SK-N-MC (cell line): ENCODE data around the gene EXOG.

ENCODE experiments used
- DNase-seq: peaks from one replicate; pipeline ENCODE4 v3.0.0-alpha.2; 2011; ENCODE audit warnings: low read depth, low spot score
- H3K27ac ChIP-seq: fragments of 200-600 bp; sonication (generic); 2 replicates; pipeline ENCODE4 v1.5.1; 2016; ENCODE audit warnings: mixed run types
- H3K36me3 ChIP-seq: fragments of 200-600 bp; sonication (generic); 2 replicates; pipeline ENCODE4 v1.6.1; 2017; ENCODE audit warnings: antibody characterized with exemption, low read length, mixed read lengths; ENCODE audit not compliant: insufficient read depth
- H3K4me3 ChIP-seq: fragments of 200-600 bp; sonication (generic); 2 replicates; pipeline ENCODE4 v1.5.1; 2016
- H3K9ac ChIP-seq: fragments of 200-600 bp; sonication (generic); 2 replicates; pipeline ENCODE4 v1.8.0; 2017; ENCODE audit warnings: mixed run types, mixed read lengths; ENCODE audit not compliant: insufficient read length
- H3K9me3 ChIP-seq: fragments of 200-600 bp; sonication (generic); 2 replicates; pipeline ENCODE4 v1.6.1; 2017; ENCODE audit warnings: low read depth, mild to moderate bottlenecking, antibody characterized with exemption, low read length, moderate library complexity, mixed read lengths
- EZH2 ChIP-seq: fragments of 200-600 bp; sonication (generic); IDR thresholded peaks from one replicate; pipeline ENCODE4 v1.6.1; 2017; ENCODE audit warnings: antibody characterized with exemption
- FOXP2 ChIP-seq: optimal IDR thresholded peaks from 2 replicates; pipeline ENCODE3; 2011; ENCODE audit warnings: mild to moderate bottlenecking, moderate library complexity; ENCODE audit not compliant: insufficient read depth; ENCODE audit errors: extremely low read length, control extremely low read depth
- POLR2AphosphoS5 ChIP-seq: IDR thresholded peaks from 2 replicates; pipeline ENCODE4 v1.6.1; 2012; ENCODE audit warnings: mild to moderate bottlenecking, low read depth, low read length, borderline replicate concordance

The EXOG gene

DNA sequence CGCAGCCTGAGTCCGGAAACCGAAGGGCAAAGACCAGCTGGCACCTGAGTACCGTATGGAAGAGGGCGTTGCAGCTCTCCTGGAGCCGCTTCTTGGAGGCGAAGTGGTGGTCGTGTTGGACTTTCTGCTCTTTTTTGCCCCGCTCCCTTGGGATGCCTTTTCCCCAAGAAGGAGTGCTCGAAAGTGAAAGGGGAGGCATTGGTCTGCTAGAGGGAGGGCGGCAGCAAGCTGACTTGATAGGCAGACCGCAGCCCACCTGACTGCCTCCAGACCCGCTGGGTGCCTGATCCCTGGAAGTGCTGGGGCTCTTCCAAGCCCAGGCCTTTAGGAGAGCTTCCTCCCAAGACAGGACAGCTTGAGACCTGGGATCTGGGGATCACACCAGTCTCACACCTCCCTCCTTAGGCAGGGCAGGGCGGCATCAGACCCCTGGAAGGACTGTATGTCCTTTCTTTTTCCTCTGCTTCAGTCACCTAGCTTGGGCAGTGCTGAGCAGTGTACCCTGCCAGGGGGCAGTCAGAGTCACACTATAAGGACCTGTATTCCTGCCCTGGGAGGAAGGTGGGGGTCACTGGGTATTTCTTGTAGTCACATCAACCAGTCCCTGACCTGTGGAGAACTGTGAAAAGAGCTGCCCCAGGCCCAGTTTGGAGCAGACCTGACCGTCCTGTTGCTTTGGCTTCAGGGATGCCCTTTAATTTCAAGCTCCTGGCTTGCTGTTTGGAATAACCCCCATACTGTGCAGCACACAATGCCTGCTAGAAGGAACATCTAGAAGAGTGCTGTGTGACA, 40.3 kb upstream of the EXOG start:
- no peaks in the 10 kb centered on the region for H3K9me3 ChIP-seq
- H3K4me3 ChIP-seq: peak overlapping the region; percentile 81
- TF ChIP-seq FOXP2 (no peak), POLR2AphosphoS5 (no peak), EZH2 (no peak)
- DNase-seq: no peak
- H3K36me3 ChIP-seq: no peaks in the 10 kb centered on the region
- no peak overlapping the region for H3K9ac ChIP-seq
- H3K27ac ChIP-seq: no peak overlapping the region

DNA sequence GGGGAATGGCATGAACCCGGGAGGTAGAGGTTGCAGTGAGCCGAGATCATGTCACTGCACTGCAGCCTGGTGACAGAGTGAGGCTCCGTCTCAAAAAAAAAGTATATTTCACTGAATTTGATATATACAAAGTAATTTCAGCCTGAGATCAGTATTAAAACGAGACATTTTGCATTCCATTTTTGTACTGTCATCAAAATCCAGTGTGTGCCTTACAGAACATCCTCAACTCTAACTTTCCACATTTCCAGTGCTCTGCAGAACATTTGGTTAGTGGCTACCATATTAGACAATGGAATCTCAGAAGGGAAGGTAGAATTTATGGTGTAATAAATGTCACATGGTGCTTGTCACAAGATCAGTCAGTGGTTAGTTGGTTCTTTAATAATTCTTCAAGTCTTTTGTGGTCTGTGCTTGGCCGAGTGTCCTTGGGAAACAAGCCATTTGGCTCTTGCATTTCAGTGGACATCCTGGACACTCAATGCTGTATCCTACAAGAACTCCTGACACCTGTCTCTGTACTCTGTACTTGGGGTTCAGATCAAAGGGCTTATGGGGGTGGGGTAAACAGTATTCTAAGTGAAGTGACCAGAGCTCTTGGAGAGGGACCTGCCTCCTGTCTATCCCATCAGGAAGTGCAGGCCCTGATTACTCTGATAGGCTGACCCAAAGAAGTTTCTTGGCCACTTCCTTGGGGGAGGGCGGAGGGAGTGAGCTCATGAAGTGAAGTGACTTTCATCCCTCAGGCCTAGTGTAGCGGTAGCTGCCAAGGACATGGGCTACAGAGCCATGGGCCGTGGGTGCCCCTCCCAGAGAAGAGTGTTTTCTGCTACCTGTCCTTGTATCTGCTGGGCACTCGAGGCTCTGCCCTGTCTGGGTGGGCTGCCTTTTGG, 38.8 kb upstream of the EXOG start:
- no peak overlapping the region for H3K27ac ChIP-seq
- H3K9ac ChIP-seq: no peak overlapping the region
- no peak overlapping the region for H3K4me3 ChIP-seq
- TF ChIP-seq POLR2AphosphoS5 (no peak), FOXP2 (no peak), EZH2 (no peak)
- no peaks in the 10 kb centered on the region for H3K36me3 ChIP-seq
- no peaks in the 10 kb centered on the region for H3K9me3 ChIP-seq
- no peak for DNase-seq

DNA sequence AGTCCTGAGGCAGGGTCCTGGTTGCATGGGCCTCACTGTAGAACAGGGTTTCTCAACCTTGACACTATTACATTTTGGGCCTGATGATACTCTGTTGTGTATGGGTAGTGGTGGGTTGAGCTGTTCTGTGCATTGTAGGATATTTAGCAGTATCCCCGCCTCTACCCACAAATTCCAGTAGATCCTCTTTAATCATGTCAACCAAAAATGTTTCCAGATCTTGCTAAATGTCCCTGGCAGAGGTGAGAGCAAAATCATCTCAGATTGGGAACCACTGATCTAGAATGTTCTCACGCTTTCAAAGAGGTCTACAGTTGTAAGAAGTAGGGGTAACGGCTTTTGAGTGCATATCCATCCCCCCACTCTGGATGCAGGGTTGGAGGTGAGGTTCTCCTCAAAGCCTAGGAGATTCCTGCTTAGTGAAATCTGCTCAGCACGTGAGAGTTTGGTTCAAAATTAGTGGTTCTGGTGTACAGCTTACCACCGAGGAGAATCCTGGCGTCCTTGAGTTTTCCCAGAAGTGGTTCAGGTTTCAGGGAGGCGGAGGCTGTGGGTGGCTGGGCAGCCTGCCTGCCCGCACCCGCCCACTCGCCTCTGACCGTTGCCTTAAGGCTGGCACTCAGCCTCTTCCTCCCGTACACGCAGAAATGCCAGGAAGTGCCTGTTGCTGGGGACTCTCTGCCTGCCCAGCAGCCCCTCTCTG, 37.2 kb upstream of the EXOG start:
- H3K36me3 ChIP-seq: no peaks in the 10 kb centered on the region
- TF ChIP-seq FOXP2 (no peak), POLR2AphosphoS5 (no peak), EZH2 (no peak)
- no peak for DNase-seq
- no peaks in the 10 kb centered on the region for H3K9me3 ChIP-seq
- no peak overlapping the region for H3K9ac ChIP-seq
- no peak overlapping the region for H3K27ac ChIP-seq
- no peak overlapping the region for H3K4me3 ChIP-seq

DNA sequence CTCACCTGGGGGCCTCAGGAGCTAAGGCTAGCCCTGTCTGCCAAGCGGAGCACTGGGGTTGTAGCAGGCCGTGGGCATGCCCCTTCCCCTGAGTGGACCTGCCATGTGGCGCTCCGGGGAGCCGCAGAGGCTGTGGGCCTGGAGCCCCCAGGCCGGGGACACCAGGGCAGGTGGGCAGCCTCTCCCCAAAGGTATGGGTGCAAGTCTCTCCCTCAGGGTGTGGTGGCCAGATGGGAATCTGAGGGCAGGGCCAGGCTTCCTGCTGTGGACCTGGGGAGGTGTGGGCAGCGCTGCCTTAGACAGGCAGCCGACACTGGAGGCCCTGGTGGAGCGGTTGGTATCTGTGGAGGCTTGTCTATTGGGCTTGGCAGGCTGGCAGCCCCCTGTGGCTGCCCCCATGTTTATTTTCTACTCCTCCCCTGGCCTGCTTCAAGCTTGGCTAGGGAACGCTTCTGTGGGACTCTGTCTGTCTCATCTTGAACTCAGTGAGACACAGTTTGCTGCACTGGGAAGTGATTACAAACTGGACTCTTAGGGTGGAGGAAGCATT, 36.6 kb upstream of the EXOG start:
- H3K9ac ChIP-seq: no peak overlapping the region
- H3K9me3 ChIP-seq: no peaks in the 10 kb centered on the region
- no peak overlapping the region for H3K4me3 ChIP-seq
- TF ChIP-seq EZH2 (no peak), POLR2AphosphoS5 (no peak), FOXP2 (no peak)
- H3K36me3 ChIP-seq: no peaks in the 10 kb centered on the region
- DNase-seq: no peak
- no peak overlapping the region for H3K27ac ChIP-seq

DNA sequence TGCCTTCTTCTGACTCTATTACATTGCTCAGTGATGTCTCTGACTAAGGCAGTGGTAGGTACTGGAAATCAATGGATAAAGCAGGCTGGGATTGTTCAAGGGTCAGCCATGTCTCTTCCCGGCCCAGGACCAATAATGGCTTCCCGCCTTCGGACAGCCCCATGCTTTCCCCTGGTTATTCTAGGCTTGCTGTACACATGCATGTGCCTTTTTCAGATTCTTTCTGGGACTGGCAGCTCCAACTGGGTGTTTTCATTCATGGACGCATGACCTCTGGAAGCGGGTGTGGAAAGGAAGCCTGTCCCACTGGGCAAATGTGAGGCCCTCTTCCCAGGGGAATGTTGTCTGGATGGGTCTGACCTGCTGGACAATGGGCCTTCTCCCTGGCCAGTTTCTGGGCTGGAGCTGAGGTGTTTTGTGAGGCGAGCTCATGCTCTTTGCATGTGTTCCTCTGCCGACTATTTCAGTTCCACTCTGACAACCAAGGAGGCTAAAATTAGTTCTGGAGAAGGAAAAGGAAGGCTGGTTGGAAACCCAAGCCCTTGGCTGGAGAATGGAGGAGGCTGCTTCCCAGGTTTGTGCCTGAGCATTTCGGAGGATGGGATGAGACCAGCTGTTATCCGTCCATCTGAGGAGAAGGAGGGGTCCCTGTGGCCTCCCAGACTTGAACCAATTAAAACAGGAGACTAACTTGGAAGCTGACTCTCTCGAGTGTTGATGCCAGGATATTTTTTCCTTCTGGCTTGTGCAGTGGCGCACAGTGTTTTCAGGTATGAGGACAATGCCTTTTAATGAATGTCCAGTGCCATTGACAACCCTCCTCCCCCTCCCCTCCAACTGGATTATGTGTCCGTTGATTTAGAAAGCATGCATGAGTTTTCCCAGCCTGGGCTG, 35.5 kb upstream of the EXOG start:
- Histone ChIP-seq H3K4me3 (no peak overlapping the region), H3K9ac (no peak overlapping the region), H3K9me3 (no peaks in the 10 kb centered on the region), H3K36me3 (no peaks in the 10 kb centered on the region), H3K27ac (no peak overlapping the region)
- TF ChIP-seq POLR2AphosphoS5 (no peak), EZH2 (no peak), FOXP2 (no peak)
- no peak for DNase-seq

DNA sequence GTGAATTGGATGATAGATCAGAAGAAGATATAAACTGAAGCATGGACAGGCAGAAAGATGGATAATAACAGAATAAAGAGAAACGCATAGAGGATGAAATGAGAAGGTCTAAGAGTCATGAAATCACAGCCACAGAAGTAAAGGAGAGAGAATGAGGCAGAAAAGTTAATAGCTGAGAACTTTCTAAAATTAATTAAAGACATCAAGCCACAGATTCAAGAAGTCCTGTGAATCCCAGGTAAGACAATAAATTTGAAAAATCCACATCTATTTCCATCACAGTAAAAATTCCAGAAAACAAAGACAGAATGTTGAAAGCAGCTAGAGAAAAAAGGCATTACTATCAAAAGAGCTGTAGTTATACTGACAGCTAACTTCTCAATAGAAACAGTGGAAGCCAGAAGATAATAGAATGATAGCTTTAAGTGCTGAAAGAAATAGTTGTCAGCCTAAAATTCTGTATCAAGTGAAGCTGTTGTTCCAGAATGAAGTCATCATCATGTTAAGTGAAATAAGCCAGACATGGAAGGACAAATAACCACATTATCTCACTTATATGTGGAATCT, 30.5 kb upstream of the EXOG start:
- no peak for TF ChIP-seq POLR2AphosphoS5
- no peak for TF ChIP-seq EZH2
- H3K27ac ChIP-seq: no peak overlapping the region
- no peaks in the 10 kb centered on the region for H3K9me3 ChIP-seq
- DNase-seq: no peak
- no peaks in the 10 kb centered on the region for H3K36me3 ChIP-seq
- H3K4me3 ChIP-seq: no peak overlapping the region
- no peak overlapping the region for H3K9ac ChIP-seq

DNA sequence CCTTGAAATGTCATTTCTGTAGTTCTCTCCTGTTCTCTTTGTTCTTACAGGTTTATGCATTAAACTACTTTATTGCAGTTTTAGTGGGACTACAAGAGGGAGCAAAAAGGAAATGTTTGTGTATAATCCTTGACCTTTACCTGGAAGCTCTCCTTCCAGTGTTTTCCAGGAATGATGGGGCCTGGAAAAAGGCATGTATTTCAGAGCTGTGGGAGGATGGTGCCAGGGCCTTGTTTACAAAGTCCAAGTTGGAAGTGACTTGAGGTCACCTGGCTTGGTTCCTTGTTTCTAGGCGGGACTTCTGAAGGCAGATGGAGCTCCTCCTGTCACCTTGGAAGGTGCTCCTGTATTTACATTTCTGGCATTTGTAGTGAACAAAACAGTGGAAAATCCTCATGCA, 27.4 kb upstream of the EXOG start:
- TF ChIP-seq POLR2AphosphoS5: no peak
- no peak for TF ChIP-seq FOXP2
- H3K9me3 ChIP-seq: no peaks in the 10 kb centered on the region
- DNase-seq: no peak

More for the DNA sequence above, 27.4 kb upstream of the EXOG start:
- no peak overlapping the region for H3K4me3 ChIP-seq
- no peak overlapping the region for H3K27ac ChIP-seq
- no peaks in the 10 kb centered on the region for H3K36me3 ChIP-seq
- H3K9ac ChIP-seq: no peak overlapping the region
